Trophoblast cell (in vitro differentiated cells and primary cell): ENCODE results near the gene KDM4B.

ENCODE experiments used
- DNase-seq, 2 donors: peaks; one replicate each; pipeline ENCODE4 v3.0.0-alpha.2; 2016
- H2AFZ ChIP-seq: 2 replicates; pipeline ENCODE4 v1.6.1; 2013; ENCODE audit warnings: low read length, moderate library complexity, mild to moderate bottlenecking; ENCODE audit not compliant: insufficient read depth, poor library complexity
- H2AK5ac ChIP-seq: 2 replicates; pipeline ENCODE4 v1.6.1; 2013; ENCODE audit warnings: mild to moderate bottlenecking, low read length
- H2BK120ac ChIP-seq: 2 replicates; pipeline ENCODE4 v1.6.1; 2013; ENCODE audit warnings: low read length, mild to moderate bottlenecking, moderate library complexity; ENCODE audit not compliant: insufficient read depth, poor library complexity
- H2BK12ac ChIP-seq: 2 replicates; pipeline ENCODE4 v1.6.1; 2013; ENCODE audit warnings: mild to moderate bottlenecking, low read length, moderate library complexity
- H2BK5ac ChIP-seq: 2 replicates; pipeline ENCODE4 v1.6.1; 2013; ENCODE audit warnings: low read length, low read depth, moderate library complexity, mild to moderate bottlenecking; ENCODE audit not compliant: poor library complexity
- H3K14ac ChIP-seq: 2 replicates; pipeline ENCODE4 v1.6.1; 2013; ENCODE audit warnings: mild to moderate bottlenecking, low read length
- H3K18ac ChIP-seq: 2 replicates; pipeline ENCODE4 v1.6.1; 2013; ENCODE audit warnings: mild to moderate bottlenecking, low read length
- H3K23ac ChIP-seq: 2 replicates; pipeline ENCODE4 v1.6.1; 2013; ENCODE audit warnings: low read length
- H3K27ac ChIP-seq: 2 replicates; pipeline ENCODE4 v1.5.1; 2013; ENCODE audit warnings: low read depth, mild to moderate bottlenecking, inconsistent platforms, low read length, moderate library complexity
- H3K27me3 ChIP-seq: 2 replicates; pipeline ENCODE4 v1.6.1; 2013; ENCODE audit warnings: inconsistent platforms, mild to moderate bottlenecking, low read length, moderate library complexity; ENCODE audit not compliant: insufficient read depth
- H3K36me3 ChIP-seq, 2 experiments: 1 replicate in 1 of 2; 2 replicates in 1 of 2; pipeline ENCODE4 v1.6.1; 2013; ENCODE audit warnings: low read length in 2 of 2, mild to moderate bottlenecking in 2 of 2, moderate library complexity in 1 of 2; ENCODE audit not compliant: insufficient read depth in 2 of 2, control insufficient read depth in 1 of 2
- H3K4ac ChIP-seq: 2 replicates; pipeline ENCODE4 v1.6.1; 2013; ENCODE audit warnings: low read depth, mild to moderate bottlenecking, low read length, moderate library complexity
- H3K4me1 ChIP-seq, 2 experiments: 1 replicate in 1 of 2; 2 replicates in 1 of 2; pipeline ENCODE4 v1.6.1; 2013; ENCODE audit warnings: low read length in 2 of 2, mild to moderate bottlenecking in 2 of 2, moderate library complexity in 1 of 2; ENCODE audit not compliant: insufficient read depth in 2 of 2, control insufficient read depth in 1 of 2
- H3K4me2 ChIP-seq: 2 replicates; pipeline ENCODE4 v1.6.1; 2013; ENCODE audit warnings: inconsistent platforms, mild to moderate bottlenecking, low read length, moderate library complexity
- H3K4me3 ChIP-seq: 2 replicates; pipeline ENCODE4 v1.5.1; 2013; ENCODE audit warnings: mild to moderate bottlenecking, low read depth, low read length, inconsistent platforms
- H3K79me1 ChIP-seq: one replicate; pipeline ENCODE4 v1.6.1; 2013; ENCODE audit warnings: low read length
- H3K79me2 ChIP-seq: 2 replicates; pipeline ENCODE4 v1.6.1; 2013; ENCODE audit warnings: low read length, mild to moderate bottlenecking; ENCODE audit not compliant: control insufficient read depth, insufficient read depth, poor library complexity
- H3K9ac ChIP-seq: 2 replicates; pipeline ENCODE4 v1.6.1; 2013; ENCODE audit warnings: mild to moderate bottlenecking, low read length
- H3K9me3 ChIP-seq: 2 replicates; pipeline ENCODE4 v1.6.1; 2013; ENCODE audit warnings: low read depth, mild to moderate bottlenecking, control low read depth, inconsistent platforms, low read length; ENCODE audit not compliant: insufficient read depth
- H4K12ac ChIP-seq: 2 replicates; pipeline ENCODE4 v1.6.1; 2013; ENCODE audit warnings: low read depth, mild to moderate bottlenecking, low read length, moderate library complexity
- H4K8ac ChIP-seq: 2 replicates; pipeline ENCODE4 v1.6.1; 2013; ENCODE audit warnings: low read depth, mild to moderate bottlenecking, low read length, moderate library complexity
- H4K91ac ChIP-seq: one replicate; pipeline ENCODE4 v1.6.1; 2013; ENCODE audit warnings: low read depth, mild to moderate bottlenecking, low read length, moderate library complexity
- WGBS: extraction: QIAGEN DNeasy Blood & Tissue Kit; methylation state at CpG from one replicate; pipeline ENCODE4 v1.1.7; 2013; ENCODE audit warnings: missing lambda C conversion rate; ENCODE audit not compliant: insufficient read length, insufficient coverage; ENCODE audit errors: extremely low coverage; 5-methylcytosine and 5-hydroxymethylcytosine counted together

The KDM4B gene

DNA sequence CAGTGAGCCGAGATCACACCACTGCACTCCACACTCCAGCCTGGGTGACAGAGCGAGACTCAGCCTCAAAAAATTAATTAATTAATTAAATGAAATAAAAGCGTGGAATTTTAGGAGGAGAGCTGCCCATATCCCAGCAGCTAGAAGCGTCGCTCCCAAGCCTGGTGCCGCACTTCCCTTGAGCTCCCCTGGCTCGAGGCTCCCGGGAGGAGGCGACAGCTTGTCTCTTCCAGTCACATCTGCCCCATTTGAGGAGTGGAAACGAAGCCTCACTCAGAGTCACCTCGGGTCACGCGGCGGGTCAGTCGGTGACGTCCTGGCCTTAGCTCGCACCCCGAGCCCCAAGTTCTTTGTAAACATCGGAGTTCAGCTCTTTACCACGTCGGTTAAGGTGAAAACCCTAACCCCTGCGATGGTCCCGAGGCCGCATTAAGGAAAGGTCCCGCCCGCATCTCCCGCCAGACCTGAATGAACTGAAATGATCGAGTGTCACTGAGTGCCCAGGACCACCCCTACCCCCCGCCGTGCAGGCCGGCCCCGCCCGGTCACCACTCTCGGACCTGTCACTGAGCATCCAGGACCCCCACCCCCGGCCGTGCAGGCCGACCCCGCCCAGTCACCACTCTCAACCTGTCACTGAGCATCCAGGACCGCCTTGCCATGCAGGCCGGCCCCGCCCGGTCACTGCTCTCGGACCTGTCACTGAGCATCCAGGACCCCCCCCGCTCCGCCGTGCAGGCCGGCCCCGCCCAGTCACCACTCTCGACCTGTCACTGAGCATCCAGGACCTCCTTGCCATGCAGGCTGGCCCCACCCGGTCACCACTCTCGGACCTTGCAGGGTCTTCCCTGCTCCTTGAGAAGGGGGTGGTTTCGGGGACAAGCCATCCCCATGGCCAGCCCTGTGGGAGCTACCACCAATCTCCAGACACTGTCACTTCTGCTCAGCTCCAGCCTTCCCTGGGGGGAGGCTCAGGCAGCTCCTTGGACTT is 176.9 kb downstream of the KDM4B start:
- no peak overlapping the region for H2BK120ac ChIP-seq
- WGBS = no CpG with 5 or more reads among the region's 52 CpGs
- H3K4me3 ChIP-seq = no peak overlapping the region
- H3K23ac ChIP-seq = no peak overlapping the region
- no peaks in the 10 kb centered on the region for H3K4me1 ChIP-seq
- H3K79me2 ChIP-seq = no peaks in the 10 kb centered on the region
- no peak overlapping the region for H3K9ac ChIP-seq
- H2BK12ac ChIP-seq = no peak overlapping the region
- H3K36me3 ChIP-seq = peaks cover 87 to 90% of the 10 kb centered on the region in 2 experiments
- no peak overlapping the region for H3K27ac ChIP-seq
- no peak overlapping the region for H2AK5ac ChIP-seq
- no peak overlapping the region for H2AFZ ChIP-seq
- H4K8ac ChIP-seq = no peak overlapping the region
- no peak overlapping the region for H4K12ac ChIP-seq
- H2BK5ac ChIP-seq = no peak overlapping the region
- no peaks in the 10 kb centered on the region for H3K9me3 ChIP-seq
- H3K79me1 ChIP-seq = no peaks in the 10 kb centered on the region
- no peak overlapping the region for H3K14ac ChIP-seq
- no peak overlapping the region for H3K4ac ChIP-seq
- H4K91ac ChIP-seq = no peak overlapping the region
- no peaks in the 10 kb centered on the region for H3K27me3 ChIP-seq
- H3K18ac ChIP-seq = no peak overlapping the region
- no peak for DNase-seq
- H3K4me2 ChIP-seq = no peak overlapping the region

DNA sequence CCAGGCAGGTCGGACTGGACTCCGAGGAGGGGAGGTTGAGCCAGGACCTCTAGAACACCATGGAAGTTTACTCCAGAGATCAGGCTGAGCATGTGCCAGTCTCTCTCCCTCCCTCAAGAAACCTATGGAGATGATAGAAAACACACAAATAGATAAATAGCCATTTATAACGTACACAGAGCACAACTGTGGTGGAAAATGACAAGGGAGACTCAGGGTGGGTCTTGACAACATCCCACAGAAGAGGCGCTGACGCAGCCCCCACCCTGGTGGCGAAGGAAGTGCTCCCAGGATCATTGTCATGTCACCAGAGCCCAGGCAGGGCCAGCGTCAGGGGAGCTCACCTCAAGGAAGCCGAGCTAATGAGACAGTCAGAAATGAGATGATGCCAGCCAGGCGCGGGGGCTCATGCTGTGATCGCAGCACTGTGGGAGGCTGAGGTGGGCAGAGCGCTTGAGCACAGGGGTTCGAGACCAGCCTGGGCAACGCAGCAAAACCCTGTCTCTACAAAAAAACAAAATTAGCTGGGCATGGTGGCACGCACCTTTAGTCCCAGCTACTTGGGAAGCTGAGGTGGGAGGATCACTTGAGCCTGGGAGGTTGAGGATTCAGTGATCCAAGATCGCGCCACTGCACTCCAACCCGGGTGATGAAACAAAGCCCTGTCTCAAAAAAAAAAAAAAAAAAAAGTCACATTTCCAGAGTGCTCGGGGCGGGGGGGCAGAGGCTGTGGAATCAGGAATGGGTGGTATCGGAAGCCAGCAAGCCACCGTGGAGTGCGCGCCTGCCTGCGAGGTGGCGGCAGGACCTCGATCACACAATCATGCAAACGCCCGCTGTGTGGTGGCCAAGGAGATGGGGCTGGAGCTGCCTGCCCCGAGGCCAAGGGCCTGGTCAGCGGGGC is 178.4 kb downstream of the KDM4B start:
- no peak overlapping the region for H3K4ac ChIP-seq
- WGBS = no CpG with 5 or more reads among the region's 31 CpGs

DNA sequence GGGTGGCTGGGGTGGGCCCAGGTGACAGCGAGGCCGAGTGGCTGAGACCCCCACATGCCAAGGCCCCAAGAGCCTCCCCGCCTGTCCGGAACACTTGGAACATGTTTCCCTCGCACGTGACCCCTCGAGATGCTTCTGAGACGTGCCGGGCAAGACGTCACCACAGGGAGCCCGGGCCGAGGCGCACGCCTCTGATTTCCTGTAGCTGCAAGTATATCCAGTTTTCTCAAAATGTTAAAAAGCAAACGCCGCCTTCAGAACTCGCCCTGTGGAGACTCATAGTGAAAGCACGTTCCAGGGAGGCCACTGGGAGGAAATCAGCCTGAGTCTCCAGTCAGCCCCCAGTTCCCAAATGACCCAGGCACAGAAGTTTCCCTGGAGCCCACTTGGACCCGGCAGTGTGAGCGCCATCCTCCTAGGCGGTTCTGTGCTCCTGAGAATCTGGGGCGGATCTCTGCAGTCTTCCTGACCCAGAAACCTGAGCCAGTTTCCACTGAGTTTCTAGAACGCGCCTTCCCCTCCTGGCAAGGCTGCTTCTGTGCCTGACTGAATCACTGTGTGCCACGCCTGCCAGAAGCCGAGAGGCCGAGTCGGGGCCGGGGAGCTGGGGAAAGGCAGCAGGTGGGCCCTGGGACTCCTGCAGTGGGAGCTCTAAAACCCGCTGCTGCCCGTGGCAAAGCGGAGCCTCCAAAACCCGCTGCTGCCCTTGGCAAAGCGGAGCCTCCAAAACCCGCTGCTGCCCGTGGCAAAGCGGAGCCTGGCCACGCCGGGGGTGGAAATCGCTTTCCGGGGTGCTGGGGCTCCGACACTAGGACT is 179.3 kb downstream of the KDM4B start:
- no peak overlapping the region for H3K4me3 ChIP-seq
- H2BK120ac ChIP-seq = no peak overlapping the region
- H3K27ac ChIP-seq = no peak overlapping the region
- no peak overlapping the region for H3K4ac ChIP-seq
- peak overlapping the region; percentile 20 for H4K91ac ChIP-seq
- H3K18ac ChIP-seq = no peak overlapping the region
- no peak overlapping the region for H3K4me2 ChIP-seq
- peak; percentile 91 to 99 for DNase-seq
- no peak overlapping the region for H3K23ac ChIP-seq
- no peak overlapping the region for H2BK5ac ChIP-seq
- no peaks in the 10 kb centered on the region for H3K9me3 ChIP-seq
- H3K79me2 ChIP-seq = no peaks in the 10 kb centered on the region
- no peak overlapping the region for H4K8ac ChIP-seq
- no peak overlapping the region for H3K14ac ChIP-seq
- peaks cover 72 to 79% of the 10 kb centered on the region in 2 experiments for H3K36me3 ChIP-seq
- no peaks in the 10 kb centered on the region for H3K4me1 ChIP-seq
- H2BK12ac ChIP-seq = no peak overlapping the region
- no peak overlapping the region for H2AFZ ChIP-seq
- no peaks in the 10 kb centered on the region for H3K27me3 ChIP-seq
- no peak overlapping the region for H3K9ac ChIP-seq
- no peaks in the 10 kb centered on the region for H3K79me1 ChIP-seq
- H2AK5ac ChIP-seq = no peak overlapping the region
- no CpG with 5 or more reads among the region's 42 CpGs for WGBS
- no peak overlapping the region for H4K12ac ChIP-seq

More for the DNA sequence above, 178.4 kb downstream of the KDM4B start:
- H2AFZ ChIP-seq = no peak overlapping the region
- H4K12ac ChIP-seq = no peak overlapping the region
- H3K9ac ChIP-seq = no peak overlapping the region
- H3K14ac ChIP-seq = no peak overlapping the region
- H3K4me3 ChIP-seq = no peak overlapping the region
- H2BK12ac ChIP-seq = no peak overlapping the region
- H4K91ac ChIP-seq = no peak overlapping the region
- H4K8ac ChIP-seq = no peak overlapping the region
- H3K79me2 ChIP-seq = no peaks in the 10 kb centered on the region
- peak; percentile 71 to 75 for DNase-seq
- no peak overlapping the region for H3K4me2 ChIP-seq
- H3K27me3 ChIP-seq = no peaks in the 10 kb centered on the region
- no peak overlapping the region for H2BK5ac ChIP-seq
- H3K18ac ChIP-seq = no peak overlapping the region
- no peak overlapping the region for H3K23ac ChIP-seq
- H3K36me3 ChIP-seq = peaks cover 79 to 84% of the 10 kb centered on the region in 2 experiments
- no peaks in the 10 kb centered on the region for H3K9me3 ChIP-seq
- no peak overlapping the region for H2AK5ac ChIP-seq
- no peak overlapping the region for H3K27ac ChIP-seq
- H2BK120ac ChIP-seq = no peak overlapping the region
- H3K4me1 ChIP-seq = no peaks in the 10 kb centered on the region
- no peaks in the 10 kb centered on the region for H3K79me1 ChIP-seq

DNA sequence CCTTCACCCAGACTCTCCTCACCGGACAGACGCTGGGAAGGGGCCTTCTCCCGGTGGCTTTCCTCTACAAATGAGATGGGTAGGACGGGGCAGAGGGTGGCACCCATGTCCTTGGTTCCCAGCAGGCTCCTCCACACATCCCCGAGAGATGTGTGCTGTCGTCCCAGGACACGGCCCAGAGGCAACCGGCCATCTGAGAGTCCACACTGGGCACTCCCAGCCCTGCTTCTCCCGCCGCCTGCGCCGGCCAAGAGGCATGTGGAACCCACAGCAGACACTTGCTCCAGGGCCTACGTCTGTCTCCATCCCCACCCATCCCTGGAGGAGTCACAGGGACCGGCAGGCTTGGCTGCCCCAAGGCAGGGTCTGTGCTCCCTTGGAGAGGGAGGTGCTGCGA is 179.9 kb downstream of the KDM4B start:
- no CpG with 5 or more reads among the region's 15 CpGs for WGBS

More for the DNA sequence above, 179.9 kb downstream of the KDM4B start:
- H3K14ac ChIP-seq = no peak overlapping the region
- no peak overlapping the region for H3K27ac ChIP-seq
- no peak overlapping the region for H3K4ac ChIP-seq
- H2AFZ ChIP-seq = no peak overlapping the region
- H3K18ac ChIP-seq = no peak overlapping the region
- H3K23ac ChIP-seq = no peak overlapping the region
- H3K79me2 ChIP-seq = no peaks in the 10 kb centered on the region
- peak overlapping the region; percentile 20 for H4K91ac ChIP-seq
- H2BK120ac ChIP-seq = no peak overlapping the region
- no peak overlapping the region for H3K4me2 ChIP-seq
- no peak overlapping the region for H2AK5ac ChIP-seq
- no peaks in the 10 kb centered on the region for H3K27me3 ChIP-seq
- no peaks in the 10 kb centered on the region for H3K4me1 ChIP-seq
- no peak overlapping the region for H2BK12ac ChIP-seq
- peaks cover 66 to 73% of the 10 kb centered on the region in 2 experiments for H3K36me3 ChIP-seq
- H4K12ac ChIP-seq = no peak overlapping the region
- no peaks in the 10 kb centered on the region for H3K9me3 ChIP-seq
- H2BK5ac ChIP-seq = no peak overlapping the region
- H3K9ac ChIP-seq = no peak overlapping the region
- H3K4me3 ChIP-seq = no peak overlapping the region
- H4K8ac ChIP-seq = no peak overlapping the region
- no peaks in the 10 kb centered on the region for H3K79me1 ChIP-seq
- DNase-seq = peak; percentile 79 to 81
